ENCODE results near the gene AMPH.

- TF ChIP-seq, protein P1, sequence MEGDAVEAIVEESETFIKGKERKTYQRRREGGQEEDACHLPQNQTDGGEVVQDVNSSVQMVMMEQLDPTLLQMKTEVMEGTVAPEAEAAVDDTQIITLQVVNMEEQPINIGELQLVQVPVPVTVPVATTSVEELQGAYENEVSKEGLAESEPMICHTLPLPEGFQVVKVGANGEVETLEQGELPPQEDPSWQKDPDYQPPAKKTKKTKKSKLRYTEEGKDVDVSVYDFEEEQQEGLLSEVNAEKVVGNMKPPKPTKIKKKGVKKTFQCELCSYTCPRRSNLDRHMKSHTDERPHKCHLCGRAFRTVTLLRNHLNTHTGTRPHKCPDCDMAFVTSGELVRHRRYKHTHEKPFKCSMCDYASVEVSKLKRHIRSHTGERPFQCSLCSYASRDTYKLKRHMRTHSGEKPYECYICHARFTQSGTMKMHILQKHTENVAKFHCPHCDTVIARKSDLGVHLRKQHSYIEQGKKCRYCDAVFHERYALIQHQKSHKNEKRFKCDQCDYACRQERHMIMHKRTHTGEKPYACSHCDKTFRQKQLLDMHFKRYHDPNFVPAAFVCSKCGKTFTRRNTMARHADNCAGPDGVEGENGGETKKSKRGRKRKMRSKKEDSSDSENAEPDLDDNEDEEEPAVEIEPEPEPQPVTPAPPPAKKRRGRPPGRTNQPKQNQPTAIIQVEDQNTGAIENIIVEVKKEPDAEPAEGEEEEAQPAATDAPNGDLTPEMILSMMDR (IDR thresholded peaks at IDR 0.05; ENCODE audit: insufficient read depth, low read length, poor library complexity, severe bottlenecking), result no peak
- no peak for TF ChIP-seq EZH2phosphoT487 (conservative IDR thresholded peaks at IDR 0.05; ENCODE audit: low read length)
Observed at GRCh38 chr7:38674513-38674912, 43.3 kb upstream of the AMPH start.

Measured in SU-DHL-6 (cell line).